HCT116 (cell line): ENCODE measurements around the gene DOCK10. TPM values are rescaled to one million over a fixed set of nuclear protein-coding genes. Genes with fewer than 3 reads are reported as not detected.
A peak's percentile ranks its signal among the peaks of the same experiment; 100 is the strongest.

Experiments
- ATAC-seq: fragments of 200-7000 bp; cut with Tn5 transposase; 2 replicates; pipeline ENCODE4 v1.9.1; 2020; ENCODE audit warnings: mild to moderate bottlenecking, moderate library complexity
- BruUV-seq: library from RNA; stranded (reverse); fragments of 400-500 nt; replicated peaks from 2 replicates; lab custom pipeline; 2021; lab: Mats Ljungman, UMichigan
- CTCF ChIA-PET: fragments of 300-600 bp; sonication (Branson Sonifier 250); formaldehyde crosslinking; loops from one replicate; lab custom pipeline; 2021; ENCODE audit warnings: antibody characterized with exemption; lab: Charles Lee
- POLR2A ChIA-PET: fragments of 300-600, 350-600 bp; sonication (Branson Sonifier 250); formaldehyde crosslinking; loops from one replicate; lab custom pipeline; 2021; ENCODE audit warnings: antibody characterized with exemption; lab: Charles Lee
- RAD21 ChIA-PET, 2 experiments: fragments of 300-600 bp; sonication (Branson Sonifier 250); formaldehyde crosslinking; loops; one replicate each; lab custom pipeline; 2023; ENCODE audit warnings: low total read pairs in 2 of 2; ENCODE audit not compliant: uncharacterized antibody in 2 of 2, unreplicated experiment in 2 of 2, low non-redundant PET in 1 of 2; lab: Charles Lee
- DNase-seq: peaks from one replicate; pipeline ENCODE4 v3.0.0-alpha.2; 2010; ENCODE audit warnings: low read depth, low spot score
- H2AFZ ChIP-seq: fragments of 200-600 bp; shearing (Covaris generic), sonication (generic); 2 replicates; pipeline ENCODE4 v1.6.1; 2017; ENCODE audit warnings: low read depth, mixed run types, mixed read lengths, antibody characterized with exemption, low read length; ENCODE audit not compliant: poor library complexity, severe bottlenecking
- H3K27ac ChIP-seq: 2 replicates; pipeline ENCODE4 v1.5.1; 2012; ENCODE audit warnings: low read depth, low read length
- H3K27me3 ChIP-seq: fragments of 200-600 bp; sonication (generic); 2 replicates; pipeline ENCODE4 v1.6.1; 2016; ENCODE audit warnings: mixed run types, low read length, mixed read lengths; ENCODE audit not compliant: insufficient read depth
- H3K36me3 ChIP-seq, 2 experiments: fragments of 200-500 bp in 1 of 2; fragments of 200-600 bp in 1 of 2; sonication (Bioruptor generic) in 1 of 2; sonication (generic) in 1 of 2; 2 replicates each; pipeline versions ENCODE4 v1.5.1 to v1.6.1; 2014 to 2016; ENCODE audit warnings: low read length in 2 of 2, inconsistent platforms in 1 of 2, mixed read lengths in 1 of 2, mixed run types in 1 of 2; ENCODE audit not compliant: insufficient read depth in 2 of 2, control insufficient read depth in 1 of 2
- H3K4me1 ChIP-seq, 2 experiments: fragments of 200-600 bp in 1 of 2; sonication (generic) in 1 of 2; 2 replicates each; pipeline versions ENCODE4 v1.5.1 to v1.6.1; 2012 to 2017; ENCODE audit warnings: low read length in 2 of 2, inconsistent platforms in 1 of 2, mild to moderate bottlenecking in 1 of 2, mixed read lengths in 1 of 2, mixed run types in 1 of 2, moderate library complexity in 1 of 2; ENCODE audit not compliant: insufficient read depth in 2 of 2, control insufficient read depth in 1 of 2
- H3K4me2 ChIP-seq: fragments of 200-600 bp; sonication (generic); 2 replicates; pipeline ENCODE4 v1.6.1; 2017; ENCODE audit warnings: mixed run types, low read length, mixed read lengths
- H3K4me3 ChIP-seq, 2 experiments: fragments of 200-600 bp in 1 of 2; sonication (generic) in 1 of 2; replicated peaks in 1 of 2; 2 replicates each; pipeline ENCODE4 v1.5.1; 2011 to 2016; ENCODE audit warnings: low read length in 2 of 2, control low read depth in 1 of 2, low read depth in 1 of 2, mild to moderate bottlenecking in 1 of 2, mixed read lengths in 1 of 2, mixed run types in 1 of 2
- H3K79me2 ChIP-seq: fragments of 200-600 bp; sonication (generic); 2 replicates; pipeline ENCODE4 v1.6.1; 2017; ENCODE audit warnings: mild to moderate bottlenecking, mixed run types, low read length, moderate library complexity, mixed read lengths; ENCODE audit not compliant: insufficient read depth
- H3K9ac ChIP-seq: fragments of 200-600 bp; sonication (generic); 2 replicates; pipeline ENCODE4 v1.6.1; 2016; ENCODE audit warnings: low read length, mixed read lengths
- H3K9me2 ChIP-seq: fragments of 200-600 bp; sonication (generic), shearing (Covaris generic); 2 replicates; pipeline ENCODE4 v1.6.1; 2017; ENCODE audit warnings: mixed run types, mild to moderate bottlenecking, moderate library complexity; ENCODE audit not compliant: insufficient read depth
- H3K9me3 ChIP-seq, 2 experiments: fragments of 200-500 bp in 1 of 2; fragments of 200-600 bp in 1 of 2; sonication (Bioruptor generic) in 1 of 2; sonication (generic) in 1 of 2; 2 replicates each; pipeline ENCODE4 v1.6.1; 2014 to 2017; ENCODE audit warnings: low read length in 2 of 2, mixed read lengths in 2 of 2, inconsistent platforms in 1 of 2, low read depth in 1 of 2, mild to moderate bottlenecking in 1 of 2, mixed run types in 1 of 2, moderate library complexity in 1 of 2; ENCODE audit not compliant: control insufficient read depth in 1 of 2, insufficient read depth in 1 of 2
- H4K20me1 ChIP-seq: fragments of 200-600 bp; sonication (generic), shearing (Covaris generic); 2 replicates; pipeline ENCODE4 v1.6.1; 2017; ENCODE audit warnings: mixed run types, mild to moderate bottlenecking, moderate library complexity; ENCODE audit not compliant: insufficient read depth
- ATF3 ChIP-seq: IDR thresholded peaks from 2 replicates; pipeline ENCODE4 v1.6.1; 2012
- CBX3 ChIP-seq: IDR thresholded peaks from 2 replicates; pipeline ENCODE4 v1.6.1; 2012; ENCODE audit warnings: low read depth
- CEBPB ChIP-seq: IDR thresholded peaks from 2 replicates; pipeline ENCODE4 v1.6.1; 2012; ENCODE audit warnings: low read depth
- CTCF ChIP-seq, 3 experiments: fragments of 200-600 bp in 1 of 3; sonication (generic) in 1 of 3; IDR thresholded peaks in 2 of 3; conservative IDR thresholded peaks in 1 of 3; 2 replicates each; pipeline ENCODE4 v1.5.1; 2012 to 2017; ENCODE audit warnings: low read depth in 2 of 3, low read length in 2 of 3, antibody characterized with exemption in 1 of 3, borderline replicate concordance in 1 of 3, control low read depth in 1 of 3, mild to moderate bottlenecking in 1 of 3, mixed read lengths in 1 of 3, mixed run types in 1 of 3, moderate library complexity in 1 of 3; ENCODE audit not compliant: insufficient read depth in 1 of 3
- EGR1 ChIP-seq: IDR thresholded peaks from 2 replicates; pipeline ENCODE4 v1.6.1; 2012; ENCODE audit warnings: low read depth
- ELF1 ChIP-seq: IDR thresholded peaks from 2 replicates; pipeline ENCODE4 v1.6.1; 2012; ENCODE audit warnings: low read depth, borderline replicate concordance
- EZH2 ChIP-seq: fragments of 200-600 bp; sonication (generic); IDR thresholded peaks from 2 replicates; pipeline ENCODE4 v1.6.1; 2017; ENCODE audit warnings: antibody characterized with exemption, mixed run types
- EZH2phosphoT487 ChIP-seq: fragments of 200-600 bp; IDR thresholded peaks from 2 replicates; pipeline ENCODE4 v1.6.1; 2018; ENCODE audit warnings: antibody characterized with exemption, borderline replicate concordance
- FOSL1 ChIP-seq: IDR thresholded peaks from 2 replicates; pipeline ENCODE4 v1.6.1; 2012; ENCODE audit warnings: low read depth
- JUND ChIP-seq: IDR thresholded peaks from 2 replicates; pipeline ENCODE4 v1.6.1; 2012
- RAD21 ChIP-seq: IDR thresholded peaks from 2 replicates; pipeline ENCODE4 v1.6.1; 2012; ENCODE audit warnings: low read depth, mild to moderate bottlenecking
- SIN3A ChIP-seq: IDR thresholded peaks from 2 replicates; pipeline ENCODE4 v1.6.1; 2012; ENCODE audit warnings: low read depth
- SRF ChIP-seq: IDR thresholded peaks from 2 replicates; pipeline ENCODE4 v1.6.1; 2012; ENCODE audit warnings: low read depth
- YY1 ChIP-seq: IDR thresholded peaks from 2 replicates; pipeline ENCODE4 v1.6.1; 2011; ENCODE audit warnings: low read length, low read depth, moderate library complexity, mild to moderate bottlenecking; ENCODE audit not compliant: insufficient replicate concordance; ENCODE audit errors: extremely low read depth
- intact Hi-C: fragments of 100-400 bp; cut with micrococcal nuclease; formaldehyde crosslinking; loops from 2 replicates; pipeline ENCODE4 v1.10.0; 2022
- total RNA-seq: library from RNA; stranded (reverse); gene quantifications from one replicate; pipeline ENCODE4 v1.2.1, GENCODE V29; 2021; ENCODE audit not compliant: unreplicated experiment
- TF ChIP-seq, protein P1 (sequence below): IDR thresholded peaks from 2 replicates; pipeline ENCODE4 v1.6.1; 2011; ENCODE audit warnings: mild to moderate bottlenecking, low read length, moderate library complexity; ENCODE audit not compliant: insufficient replicate concordance; ENCODE audit errors: extremely low read depth

Gene DOCK10
- total RNA-seq, 1 experiment from 2014 or later = 0.54 TPM

- no peak for TF ChIP-seq YY1
- no peak for TF ChIP-seq JUND
- no peak for TF ChIP-seq SIN3A
- TF ChIP-seq ATF3 = no peak
- TF ChIP-seq FOSL1 = no peak
- TF ChIP-seq RAD21 = peak; percentile 34; the same call in 1 of the 2 replicates
- peak; percentile 29 to 50 (median 47); a peak in 5 of 6 replicates for TF ChIP-seq CTCF (IDR thresholded peaks at IDR 0.05 in 2 of 3, conservative IDR thresholded peaks at IDR 0.05 in 1 of 3; ENCODE audit: borderline replicate concordance in 1 of 3, insufficient read depth in 1 of 3, low read depth in 2 of 3, low read length in 2 of 3)
- H3K9ac ChIP-seq = no peak overlapping the region
- no peak overlapping the region for H3K4me3 ChIP-seq
- ChIA-PET POLR2A (no interaction called here), CTCF (no interaction called here), RAD21 (no interaction called here)
- no peaks in the 10 kb centered on the region for H3K4me1 ChIP-seq
- intact Hi-C loops = loop anchor here (1.0 kb wide), 1 partner anchor 253 kb away; no protein-coding TSS in a partner anchor
- no TSS peak for BruUV-seq
- ATAC-seq = peak; percentile 70
- no peak overlapping the region for H3K4me2 ChIP-seq
- H3K9me3 ChIP-seq = no peaks in the 10 kb centered on the region
- no peaks in the 10 kb centered on the region for H3K9me2 ChIP-seq
- H3K36me3 ChIP-seq = no peaks in the 10 kb centered on the region
- no peaks in the 10 kb centered on the region for H4K20me1 ChIP-seq
- no peaks in the 10 kb centered on the region for H3K27me3 ChIP-seq
- no peak overlapping the region for H3K27ac ChIP-seq
- no peaks in the 10 kb centered on the region for H3K79me2 ChIP-seq
- no peak for DNase-seq
- no peak overlapping the region for H2AFZ ChIP-seq
These were observed 293.1 kb downstream of the DOCK10 start for GRCh38 chr2:224749136-224749535.

- no peaks in the 10 kb centered on the region for H3K9me2 ChIP-seq
- ChIA-PET POLR2A (no interaction called here), CTCF (no interaction called here), RAD21 (no interaction called here)
- intact Hi-C loops = no loop called here
- H3K36me3 ChIP-seq = no peaks in the 10 kb centered on the region
- H2AFZ ChIP-seq = no peak overlapping the region
- H3K4me1 ChIP-seq = no peaks in the 10 kb centered on the region
- no peaks in the 10 kb centered on the region for H4K20me1 ChIP-seq
- no peaks in the 10 kb centered on the region for H3K9me3 ChIP-seq
- H3K4me3 ChIP-seq = no peak overlapping the region
- no peak for TF ChIP-seq ELF1
- TF ChIP-seq CEBPB = no peak
- TF ChIP-seq EZH2phosphoT487 = no peak
- TF ChIP-seq EZH2 = no peak
- TF ChIP-seq EGR1 = no peak
- TF ChIP-seq SRF = no peak
- no peak for TF ChIP-seq JUND
- TF ChIP-seq, protein P1, sequence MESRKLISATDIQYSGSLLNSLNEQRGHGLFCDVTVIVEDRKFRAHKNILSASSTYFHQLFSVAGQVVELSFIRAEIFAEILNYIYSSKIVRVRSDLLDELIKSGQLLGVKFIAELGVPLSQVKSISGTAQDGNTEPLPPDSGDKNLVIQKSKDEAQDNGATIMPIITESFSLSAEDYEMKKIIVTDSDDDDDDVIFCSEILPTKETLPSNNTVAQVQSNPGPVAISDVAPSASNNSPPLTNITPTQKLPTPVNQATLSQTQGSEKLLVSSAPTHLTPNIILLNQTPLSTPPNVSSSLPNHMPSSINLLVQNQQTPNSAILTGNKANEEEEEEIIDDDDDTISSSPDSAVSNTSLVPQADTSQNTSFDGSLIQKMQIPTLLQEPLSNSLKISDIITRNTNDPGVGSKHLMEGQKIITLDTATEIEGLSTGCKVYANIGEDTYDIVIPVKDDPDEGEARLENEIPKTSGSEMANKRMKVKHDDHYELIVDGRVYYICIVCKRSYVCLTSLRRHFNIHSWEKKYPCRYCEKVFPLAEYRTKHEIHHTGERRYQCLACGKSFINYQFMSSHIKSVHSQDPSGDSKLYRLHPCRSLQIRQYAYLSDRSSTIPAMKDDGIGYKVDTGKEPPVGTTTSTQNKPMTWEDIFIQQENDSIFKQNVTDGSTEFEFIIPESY = no peak
- no peak for TF ChIP-seq CBX3
- no TSS peak for BruUV-seq
- H3K9ac ChIP-seq = no peak overlapping the region
- H3K4me2 ChIP-seq = no peak overlapping the region
- no peak overlapping the region for H3K27ac ChIP-seq
- no peaks in the 10 kb centered on the region for H3K27me3 ChIP-seq
- DNase-seq (no peak), ATAC-seq (no peak)
- H3K79me2 ChIP-seq = no peaks in the 10 kb centered on the region
These were observed 294.5 kb downstream of the DOCK10 start for GRCh38 chr2:224747765-224748164.
